Choroid plexus epithelial cell (primary cell): ENCODE measurements around the gene SLC15A4.
A peak's percentile ranks its signal among the peaks of the same experiment; 100 is the strongest.
"Not testable (repeated sequence)": the region's sequence is repeated elsewhere in the genome, so short reads cannot be mapped to it uniquely, and the experiment has no call there.

ENCODE experiments used
- DNase-seq: peaks from one replicate; pipeline ENCODE4 v3.0.0-alpha.2; 2010; ENCODE audit warnings: low read depth
- H3K4me3 ChIP-seq: 2 replicates; pipeline ENCODE4 v1.5.1; 2011; ENCODE audit warnings: low read depth, mild to moderate bottlenecking, control low read depth, low read length, moderate library complexity
- TF ChIP-seq, protein P1 (sequence below): conservative IDR thresholded peaks from 2 replicates; pipeline ENCODE4 v1.5.1; 2011; ENCODE audit warnings: low read depth, mild to moderate bottlenecking, control low read depth, inconsistent platforms, low read length, moderate library complexity

SLC15A4 gene

GRCh38 chr12:128852885-128853599 lies 29.3 kb upstream of the SLC15A4 start, which contains the start of gene GLT1D1:
TSS of gene GLT1D1 (plus strand) at chr12:128853478. CDS start at chr12:128853582, 104 bp downstream.
- H3K4me3 ChIP-seq, result no peak within 1 kb of the TSS
- no peak for DNase-seq
- TF ChIP-seq, protein P1, sequence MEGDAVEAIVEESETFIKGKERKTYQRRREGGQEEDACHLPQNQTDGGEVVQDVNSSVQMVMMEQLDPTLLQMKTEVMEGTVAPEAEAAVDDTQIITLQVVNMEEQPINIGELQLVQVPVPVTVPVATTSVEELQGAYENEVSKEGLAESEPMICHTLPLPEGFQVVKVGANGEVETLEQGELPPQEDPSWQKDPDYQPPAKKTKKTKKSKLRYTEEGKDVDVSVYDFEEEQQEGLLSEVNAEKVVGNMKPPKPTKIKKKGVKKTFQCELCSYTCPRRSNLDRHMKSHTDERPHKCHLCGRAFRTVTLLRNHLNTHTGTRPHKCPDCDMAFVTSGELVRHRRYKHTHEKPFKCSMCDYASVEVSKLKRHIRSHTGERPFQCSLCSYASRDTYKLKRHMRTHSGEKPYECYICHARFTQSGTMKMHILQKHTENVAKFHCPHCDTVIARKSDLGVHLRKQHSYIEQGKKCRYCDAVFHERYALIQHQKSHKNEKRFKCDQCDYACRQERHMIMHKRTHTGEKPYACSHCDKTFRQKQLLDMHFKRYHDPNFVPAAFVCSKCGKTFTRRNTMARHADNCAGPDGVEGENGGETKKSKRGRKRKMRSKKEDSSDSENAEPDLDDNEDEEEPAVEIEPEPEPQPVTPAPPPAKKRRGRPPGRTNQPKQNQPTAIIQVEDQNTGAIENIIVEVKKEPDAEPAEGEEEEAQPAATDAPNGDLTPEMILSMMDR, result no peak

DNA sequence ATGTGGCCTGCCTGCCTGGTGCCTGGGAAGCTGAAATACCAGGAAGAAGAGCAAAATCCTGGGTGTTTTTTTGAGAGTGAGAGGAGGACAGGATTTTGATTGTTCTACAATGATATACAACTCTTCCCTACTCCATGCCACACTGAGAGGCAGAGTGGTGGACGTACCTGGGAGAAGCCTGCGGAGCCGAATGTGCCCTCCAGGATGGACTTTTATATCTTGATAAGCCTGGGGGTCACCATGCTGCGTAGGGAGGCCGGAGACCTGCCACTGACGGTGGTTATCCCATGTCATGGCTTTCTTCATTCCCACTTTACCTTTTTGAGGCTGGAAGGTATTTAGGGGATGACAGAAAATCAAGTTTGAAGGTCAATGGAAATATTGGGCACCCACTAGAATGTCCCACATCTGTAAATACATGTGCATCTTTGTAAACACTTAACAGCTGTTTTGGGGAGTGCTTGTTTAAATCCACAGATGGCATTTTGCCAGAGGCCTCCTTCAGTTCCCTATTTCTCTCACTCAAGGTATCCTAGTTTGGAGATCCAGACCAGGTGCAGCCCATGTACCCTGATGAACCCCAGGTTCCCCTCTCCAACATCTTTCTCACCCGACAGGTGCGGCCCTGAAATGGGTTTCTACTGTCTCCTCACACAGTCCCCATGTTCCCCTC lies 28.4 kb upstream of the SLC15A4 start:
- TF ChIP-seq, protein P1, result no peak
- no peak for DNase-seq
- no peak overlapping the region for H3K4me3 ChIP-seq

GRCh38 chr12:128851429-128851828 lies 27.7 kb upstream of the SLC15A4 start:
- H3K4me3 ChIP-seq, DNase-seq: not testable (repeated sequence)

GRCh38 chr12:128850400-128850799 lies 26.6 kb upstream of the SLC15A4 start:
- no peak for DNase-seq
- TF ChIP-seq, protein P1, result no peak

DNA sequence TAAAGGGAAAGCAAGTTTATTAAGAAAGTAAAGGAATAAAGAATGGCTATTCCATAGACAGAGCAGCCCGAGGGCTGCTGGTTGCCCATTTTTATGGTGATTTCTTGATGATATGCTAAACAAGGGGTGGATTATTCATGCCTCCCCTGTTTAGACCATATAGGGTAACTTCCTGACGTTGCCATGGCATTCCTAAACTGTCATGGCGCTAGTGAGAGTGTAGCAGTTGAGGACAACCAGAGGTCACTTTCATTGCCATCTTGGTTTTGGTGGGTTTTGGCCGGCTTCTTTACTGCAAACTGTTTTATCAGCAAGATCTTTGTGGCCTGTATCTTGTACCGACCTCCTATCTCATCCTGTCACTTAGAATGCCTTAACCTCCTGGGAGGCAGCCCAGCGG lies 26.0 kb upstream of the SLC15A4 start:
- H3K4me3 ChIP-seq, DNase-seq: not testable (repeated sequence)

More at GRCh38 chr12:128850400-128850799, 26.6 kb upstream of the SLC15A4 start:
- no peak overlapping the region for H3K4me3 ChIP-seq

GRCh38 chr12:128848371-128848770 lies 24.6 kb upstream of the SLC15A4 start:
- no peak for DNase-seq
- H3K4me3 ChIP-seq, result no peak overlapping the region
- TF ChIP-seq, protein P1, result no peak

GRCh38 chr12:128846671-128847070 lies 22.9 kb upstream of the SLC15A4 start:
- not testable (repeated sequence) for DNase-seq, H3K4me3 ChIP-seq

DNA sequence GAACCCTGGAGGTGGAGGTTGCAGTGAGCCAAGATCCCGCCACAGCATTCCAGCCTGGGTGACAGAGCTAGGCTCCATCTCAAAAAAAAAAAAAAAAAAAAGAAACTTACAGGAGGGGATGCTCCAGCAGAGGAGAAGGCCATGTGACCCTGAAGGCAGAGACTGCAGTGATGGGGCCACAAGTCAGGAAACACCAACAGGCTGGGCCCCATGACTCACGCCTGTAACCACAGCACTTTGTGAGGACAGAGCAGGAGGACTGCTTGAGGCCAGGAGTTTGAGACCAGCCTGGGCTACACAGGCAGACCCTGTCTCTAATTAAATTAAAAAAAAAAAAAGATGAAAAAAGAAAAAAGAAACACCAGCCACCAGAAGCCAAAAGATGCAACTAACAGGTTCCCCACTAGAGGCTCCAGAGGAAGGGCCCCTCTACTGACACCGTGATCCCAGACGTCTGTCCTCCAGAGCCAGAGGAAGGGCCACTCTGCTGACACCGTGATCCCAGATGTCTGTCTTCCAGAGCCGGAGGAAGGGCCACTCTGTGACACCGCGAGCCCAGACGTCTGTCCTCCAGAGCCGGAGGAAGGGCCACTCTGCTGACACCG lies 20.4 kb upstream of the SLC15A4 start:
- DNase-seq, result no peak
- TF ChIP-seq, protein P1, result peak; percentile 17
- H3K4me3 ChIP-seq, result no peak overlapping the region
